HG02970 (cell line): ENCODE data around the gene UTF1.

Experiments used
- ATAC-seq: cut with Tn5 transposase; IDR thresholded peaks from one replicate; pipeline ENCODE4 v1.9.1; 2021; ENCODE audit warnings: mild to moderate bottlenecking, moderate library complexity, moderate number of reproducible peaks; ENCODE audit not compliant: unreplicated experiment, low FRiP score

UTF1 gene

GRCh38 chr10:133196221-133196915 lies 33.6 kb upstream of the UTF1 start:
- no peak for ATAC-seq

- ATAC-seq = no peak
Measured at GRCh38 chr10:133196936-133197758, 32.9 kb upstream of the UTF1 start.

GRCh38 chr10:133197786-133198185 lies 32.2 kb upstream of the UTF1 start:
- ATAC-seq = no peak

- ATAC-seq = no peak
Measured at GRCh38 chr10:133198206-133198605, 31.8 kb upstream of the UTF1 start.

GRCh38 chr10:133198621-133199487 lies 31.2 kb upstream of the UTF1 start:
- ATAC-seq = no peak

- ATAC-seq = no peak
Measured at GRCh38 chr10:133199488-133199885, 30.5 kb upstream of the UTF1 start.

GRCh38 chr10:133199992-133200611 lies 29.9 kb upstream of the UTF1 start:
- ATAC-seq = no peak

GRCh38 chr10:133200621-133201031 lies 29.4 kb upstream of the UTF1 start:
- no peak for ATAC-seq

GRCh38 chr10:133201151-133201947 lies 28.7 kb upstream of the UTF1 start:
- ATAC-seq = no peak

GRCh38 chr10:133201948-133202725 lies 27.9 kb upstream of the UTF1 start:
- ATAC-seq = no peak

- ATAC-seq = no peak
Measured at GRCh38 chr10:133202778-133203651, 27.0 kb upstream of the UTF1 start.

- no peak for ATAC-seq
Measured at GRCh38 chr10:133203652-133204195, 26.3 kb upstream of the UTF1 start.

- no peak for ATAC-seq
Measured at GRCh38 chr10:133204226-133205015, 25.6 kb upstream of the UTF1 start.

GRCh38 chr10:133205146-133205545 lies 24.9 kb upstream of the UTF1 start:
- ATAC-seq = no peak

- no peak for ATAC-seq
Measured at GRCh38 chr10:133206356-133207040, 23.5 kb upstream of the UTF1 start.

GRCh38 chr10:133207041-133207600 lies 22.9 kb upstream of the UTF1 start:
- no peak for ATAC-seq
